IMR-90 (cell line): ENCODE data around the gene TIMM50. TPM values are rescaled to one million over a fixed set of nuclear protein-coding genes. Genes with fewer than 3 reads are reported as not detected.

Experiments used
- ATAC-seq: fragments of 200-7000 bp; cut with Tn5 transposase; 2 replicates; pipeline ENCODE4 v1.9.1; 2020; ENCODE audit warnings: low read depth, mild to moderate bottlenecking, moderate library complexity
- BruUV-seq: library from RNA; stranded (reverse); fragments of 400-500 nt; replicated peaks from 2 replicates; lab custom pipeline; 2021; lab: Mats Ljungman, UMichigan
- CTCF ChIA-PET: fragments of 300-600 bp; formaldehyde crosslinking; extraction: SDS; loops from one replicate; lab custom pipeline; 2021; ENCODE audit warnings: antibody characterized with exemption; lab: Yijun Ruan, JAX
- POLR2A ChIA-PET: fragments of 300-600 bp; sonication (Branson Sonifier 250); formaldehyde crosslinking; loops from one replicate; lab custom pipeline; 2022; ENCODE audit warnings: antibody characterized with exemption; ENCODE audit not compliant: unreplicated experiment; lab: Charles Lee
- DNase-seq: peaks from one replicate; pipeline ENCODE4 v3.0.0; 2013
- H2AFZ ChIP-seq: replicated peaks from 2 replicates; pipeline ENCODE3; 2013; ENCODE audit warnings: low read length, mild to moderate bottlenecking; ENCODE audit not compliant: poor library complexity
- H2AK5ac ChIP-seq: 2 replicates; pipeline ENCODE4 v1.6.1; 2013; ENCODE audit warnings: low read depth, low read length, inconsistent platforms
- H2AK9ac ChIP-seq: replicated peaks from 2 replicates; pipeline ENCODE3; 2013; ENCODE audit warnings: mild to moderate bottlenecking, low read depth, low read length, moderate library complexity; ENCODE audit not compliant: poor library complexity
- H2BK120ac ChIP-seq: 2 replicates; pipeline ENCODE4 v1.6.1; 2013; ENCODE audit warnings: low read depth, low read length, inconsistent platforms
- H2BK15ac ChIP-seq: 3 replicates; pipeline ENCODE4 v1.6.1; 2013; ENCODE audit warnings: low read depth, low read length, inconsistent platforms
- H2BK20ac ChIP-seq: 2 replicates; pipeline ENCODE4 v1.6.1; 2013; ENCODE audit warnings: low read depth, mild to moderate bottlenecking, inconsistent platforms, low read length, moderate library complexity
- H2BK5ac ChIP-seq: 2 replicates; pipeline ENCODE4 v1.6.1; 2013; ENCODE audit warnings: mild to moderate bottlenecking, low read depth, low read length, inconsistent platforms; ENCODE audit not compliant: poor library complexity, severe bottlenecking
- H3K14ac ChIP-seq: replicated peaks from 2 replicates; pipeline ENCODE4 v1.6.1; 2013; ENCODE audit warnings: low read depth, low read length, inconsistent platforms
- H3K18ac ChIP-seq: 2 replicates; pipeline ENCODE4 v1.6.1; 2013; ENCODE audit warnings: low read depth, low read length, control low read depth
- H3K23ac ChIP-seq: 2 replicates; pipeline ENCODE4 v1.6.1; 2013; ENCODE audit warnings: low read depth, low read length, inconsistent platforms
- H3K27ac ChIP-seq: 2 replicates; pipeline ENCODE4 v1.5.1; 2013; ENCODE audit warnings: mild to moderate bottlenecking, control low read depth, low read length; ENCODE audit not compliant: insufficient read depth
- H3K27me3 ChIP-seq: 2 replicates; pipeline ENCODE4 v1.6.1; 2013; ENCODE audit warnings: low read length; ENCODE audit not compliant: control insufficient read depth, insufficient read depth
- H3K36me3 ChIP-seq: 2 replicates; pipeline ENCODE4 v1.6.1; 2013; ENCODE audit warnings: low read length, mixed read lengths; ENCODE audit not compliant: control insufficient read depth, insufficient read depth
- H3K4ac ChIP-seq: 2 replicates; pipeline ENCODE4 v1.6.1; 2013; ENCODE audit warnings: low read depth, low read length, inconsistent platforms
- H3K4me1 ChIP-seq: 2 replicates; pipeline ENCODE4 v1.6.1; 2013; ENCODE audit warnings: low read length, mixed read lengths; ENCODE audit not compliant: control insufficient read depth, insufficient read depth
- H3K4me2 ChIP-seq: 2 replicates; pipeline ENCODE4 v1.6.1; 2013; ENCODE audit warnings: low read depth, mild to moderate bottlenecking, control low read depth, low read length, moderate library complexity
- H3K4me3 ChIP-seq: 2 replicates; pipeline ENCODE4 v1.5.1; 2013; ENCODE audit warnings: low read depth, mild to moderate bottlenecking, control low read depth, low read length, moderate library complexity; ENCODE audit not compliant: insufficient read depth
- H3K56ac ChIP-seq: 2 replicates; pipeline ENCODE4 v1.6.1; 2013; ENCODE audit warnings: low read length, inconsistent platforms; ENCODE audit not compliant: insufficient read depth; ENCODE audit errors: extremely low read depth
- H3K79me1 ChIP-seq, 2 experiments: 2 replicates each; pipeline ENCODE4 v1.6.1; 2013; ENCODE audit warnings: low read length in 2 of 2, inconsistent platforms in 1 of 2, low read depth in 1 of 2
- H3K9ac ChIP-seq: 2 replicates; pipeline ENCODE4 v1.6.1; 2013; ENCODE audit warnings: low read depth, low read length, control low read depth
- H3K9me1 ChIP-seq: 2 replicates; pipeline ENCODE4 v1.6.1; 2013; ENCODE audit warnings: low read length, inconsistent platforms; ENCODE audit not compliant: insufficient read depth
- H3K9me3 ChIP-seq: 2 replicates; pipeline ENCODE4 v1.6.1; 2013; ENCODE audit warnings: low read length; ENCODE audit not compliant: control insufficient read depth, insufficient read depth
- H4K20me1 ChIP-seq: 2 replicates; pipeline ENCODE4 v1.6.1; 2013; ENCODE audit warnings: low read length, inconsistent platforms; ENCODE audit not compliant: insufficient read depth
- H4K5ac ChIP-seq: 2 replicates; pipeline ENCODE4 v1.6.1; 2013; ENCODE audit warnings: mild to moderate bottlenecking, low read depth, low read length, control low read depth
- H4K8ac ChIP-seq, 2 experiments: 2 replicates each; pipeline ENCODE4 v1.6.1; 2013; ENCODE audit warnings: low read depth in 2 of 2, low read length in 2 of 2, control low read depth in 1 of 2, inconsistent platforms in 1 of 2
- H4K91ac ChIP-seq: 2 replicates; pipeline ENCODE4 v1.6.1; 2013; ENCODE audit warnings: low read depth, low read length, inconsistent platforms; ENCODE audit not compliant: insufficient read depth
- NFE2L2 ChIP-seq: fragments of 150-350 bp; IDR thresholded peaks from 2 replicates; pipeline ENCODE4 v1.6.1; 2016; ENCODE audit warnings: low read depth, mild to moderate bottlenecking, low read length
- POLR2A ChIP-seq: IDR thresholded peaks from 2 replicates; pipeline ENCODE4 v1.6.1; 2012; ENCODE audit warnings: mild to moderate bottlenecking, low read depth, low read length
- WGBS, 2 experiments: methylation state at CpG; one replicate each; pipeline versions ENCODE4 v1.1.5 to v1.1.7; 2013; ENCODE audit warnings: missing lambda C conversion rate in 2 of 2; ENCODE audit not compliant: insufficient read length in 1 of 2; ENCODE audit errors: extremely low coverage in 2 of 2; 5-methylcytosine and 5-hydroxymethylcytosine counted together
- dilution Hi-C: fragments of 300-500 bp; cut with HindIII; formaldehyde crosslinking; loops from one replicate; pipeline ENCODE4 v1.14.3; 2018; ENCODE audit warnings: low sequenced_read_pairs; ENCODE audit not compliant: unreplicated experiment
- in situ Hi-C: fragments of 300-500 bp; cut with MboI; formaldehyde crosslinking; loops from 3 replicates; pipeline ENCODE4 v1.14.3; 2019; ENCODE audit warnings: low sequenced_read_pairs, inconsistent platforms, mixed read lengths
- intact Hi-C: fragments of 100-400 bp; cut with micrococcal nuclease; formaldehyde crosslinking; loops from 2 replicates; pipeline ENCODE4 v1.10.0; 2022
- polyA plus RNA-seq, 3 experiments: library from polyadenylated mRNA; depleted of rRNA; stranded (reverse); fragments of >200 nt; gene quantifications; 2 replicates each; pipeline ENCODE4 v1.2.3, GENCODE V29; 2012; ENCODE audit warnings: low replicate concordance in 1 of 3
- total RNA-seq: library from RNA; depleted of rRNA; stranded (reverse); fragments of >200 nt; gene quantifications from 2 replicates; pipeline ENCODE4 v1.2.3, GENCODE V29; 2012
- TF ChIP-seq, protein P1 (sequence below): fragments of 150-350 bp; IDR thresholded peaks from 2 replicates; pipeline ENCODE4 v1.6.1; 2017; ENCODE audit warnings: mild to moderate bottlenecking, antibody characterized with exemption, low read length, low read depth

Gene TIMM50
- total and polyA plus RNA-seq, 2 of the 4 experiments (the other 2 are of a cell fraction) = 52.0 to 76.8 TPM

DNA sequence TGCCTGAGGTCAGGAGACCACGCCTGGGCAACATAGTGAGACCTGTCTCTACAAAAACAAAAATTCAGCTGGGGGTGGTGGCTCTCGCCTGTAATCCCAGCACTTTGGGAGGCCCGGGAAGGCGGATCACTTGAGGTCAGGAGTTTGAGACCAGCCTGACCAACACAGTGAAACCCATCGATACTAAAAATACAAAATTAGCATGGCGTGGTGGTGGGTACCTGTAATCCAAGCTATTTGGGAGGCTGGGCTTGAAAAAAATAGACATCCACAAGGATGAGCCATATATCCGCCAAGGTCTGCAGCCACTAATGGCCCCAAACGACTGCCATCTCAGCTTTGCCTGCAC is 48.0 kb upstream of the TIMM50 start:
- no peak overlapping the region for H2BK5ac ChIP-seq
- intact Hi-C loops (no loop called here), dilution Hi-C loops (no loop called here), in situ Hi-C loops (loop anchor here (25.0 kb wide), 1 partner anchor 405 kb away; the partner anchor contains the start of genes DYRK1B and FBL)
- no peak overlapping the region for H4K8ac ChIP-seq
- H4K20me1 ChIP-seq = peaks cover 46% of the 10 kb centered on the region
- H2BK20ac ChIP-seq = no peak overlapping the region
- peaks cover 23 to 49% of the 10 kb centered on the region in 2 experiments for H3K79me1 ChIP-seq
- H2AK5ac ChIP-seq = no peak overlapping the region
- TF ChIP-seq NFE2L2 = no peak
- TF ChIP-seq, protein P1, sequence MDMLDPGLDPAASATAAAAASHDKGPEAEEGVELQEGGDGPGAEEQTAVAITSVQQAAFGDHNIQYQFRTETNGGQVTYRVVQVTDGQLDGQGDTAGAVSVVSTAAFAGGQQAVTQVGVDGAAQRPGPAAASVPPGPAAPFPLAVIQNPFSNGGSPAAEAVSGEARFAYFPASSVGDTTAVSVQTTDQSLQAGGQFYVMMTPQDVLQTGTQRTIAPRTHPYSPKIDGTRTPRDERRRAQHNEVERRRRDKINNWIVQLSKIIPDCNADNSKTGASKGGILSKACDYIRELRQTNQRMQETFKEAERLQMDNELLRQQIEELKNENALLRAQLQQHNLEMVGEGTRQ = no peak
- TF ChIP-seq POLR2A = peak; percentile 14; the same call in 1 of the 2 replicates
- H3K27me3 ChIP-seq = no peaks in the 10 kb centered on the region
- no peak overlapping the region for H3K14ac ChIP-seq
- ATAC-seq (no peak), DNase-seq (no peak)
- ChIA-PET POLR2A (no interaction called here), CTCF (interaction anchor here (0.6 kb wide), 1 partner anchor 104 kb away, joined by 4 read pairs; no protein-coding TSS in a partner anchor)
- no peaks in the 10 kb centered on the region for H3K9me3 ChIP-seq
- BruUV-seq = no TSS peak
- H3K4me1 ChIP-seq = peaks cover 22% of the 10 kb centered on the region
- H2AFZ ChIP-seq = no peak overlapping the region
- H3K23ac ChIP-seq = no peak overlapping the region
- H2AK9ac ChIP-seq = no peak overlapping the region
- WGBS, 2 experiments = no CpG with 5 or more reads among the region's 8 CpGs
- no peak overlapping the region for H3K9ac ChIP-seq
- no peak overlapping the region for H3K27ac ChIP-seq
- H3K4me3 ChIP-seq = no peak overlapping the region
- no peak overlapping the region for H2BK120ac ChIP-seq
- H3K4ac ChIP-seq = no peak overlapping the region
- peaks cover 7% of the 10 kb centered on the region for H3K9me1 ChIP-seq
- no peak overlapping the region for H3K56ac ChIP-seq
- no peak overlapping the region for H4K91ac ChIP-seq
- H2BK15ac ChIP-seq = no peak overlapping the region
- no peak overlapping the region for H3K18ac ChIP-seq
- peaks cover 23% of the 10 kb centered on the region for H3K36me3 ChIP-seq
- no peak overlapping the region for H4K5ac ChIP-seq
- H3K4me2 ChIP-seq = no peak overlapping the region
